RKO (cell line): ENCODE data around the gene ART4.

Source experiments
- DNase-seq: peaks from one replicate; pipeline ENCODE4 v3.0.0-alpha.2; 2016; ENCODE audit warnings: low spot score

The ART4 gene

DNA sequence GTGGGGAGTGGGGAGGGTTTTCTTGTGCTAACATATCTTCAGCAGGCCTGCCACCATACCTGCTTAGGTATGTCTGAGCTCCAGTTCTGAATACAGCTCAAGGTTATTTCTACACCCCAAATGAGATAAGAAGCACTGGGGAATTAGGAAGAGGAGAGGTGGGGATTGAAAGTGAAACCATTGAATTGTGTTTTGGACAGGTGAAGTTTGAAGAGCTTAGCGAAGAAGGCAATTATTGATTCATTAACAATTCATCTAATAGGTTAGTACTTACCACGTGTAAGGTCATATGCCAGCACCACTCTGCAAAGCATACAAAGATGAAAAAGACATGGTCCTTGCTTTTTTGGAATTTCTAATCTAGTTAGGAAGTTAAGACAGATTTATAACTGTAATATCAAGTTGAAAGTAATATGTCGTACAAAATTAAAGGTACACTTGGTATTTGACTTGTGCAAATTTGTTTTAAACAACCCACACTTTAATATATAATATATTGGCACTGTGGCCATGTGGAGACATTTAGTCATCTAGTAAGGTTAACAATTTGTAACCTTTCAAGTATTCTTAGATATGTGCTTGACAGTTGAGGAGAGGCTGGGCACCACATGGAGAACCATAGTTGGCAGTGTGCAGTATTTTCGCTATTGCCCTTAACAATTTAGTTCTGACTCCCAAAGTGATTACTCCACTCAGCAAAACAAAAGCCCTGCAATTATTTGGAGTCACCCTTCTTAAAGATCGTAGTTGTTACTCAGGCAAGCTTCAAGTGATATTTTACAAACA, 33.0 kb downstream of the ART4 start:
- no peak for DNase-seq

DNA sequence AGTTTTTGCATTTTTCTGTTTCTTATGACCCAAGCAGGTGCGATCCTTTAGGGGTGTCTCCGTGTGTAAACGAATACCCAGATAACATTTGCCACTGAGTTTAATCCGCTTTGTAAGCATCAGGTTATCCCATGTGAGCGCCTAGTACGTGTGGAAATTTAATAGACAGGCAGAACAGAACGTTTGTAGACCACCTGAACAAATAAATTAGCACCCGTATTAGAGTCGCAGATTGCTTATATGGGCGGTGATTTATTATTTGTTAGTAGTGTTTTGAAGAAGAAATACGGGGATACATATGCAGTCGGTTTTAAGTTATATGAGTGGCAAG, 39.5 kb downstream of the ART4 start:
- DNase-seq, result no peak

DNA sequence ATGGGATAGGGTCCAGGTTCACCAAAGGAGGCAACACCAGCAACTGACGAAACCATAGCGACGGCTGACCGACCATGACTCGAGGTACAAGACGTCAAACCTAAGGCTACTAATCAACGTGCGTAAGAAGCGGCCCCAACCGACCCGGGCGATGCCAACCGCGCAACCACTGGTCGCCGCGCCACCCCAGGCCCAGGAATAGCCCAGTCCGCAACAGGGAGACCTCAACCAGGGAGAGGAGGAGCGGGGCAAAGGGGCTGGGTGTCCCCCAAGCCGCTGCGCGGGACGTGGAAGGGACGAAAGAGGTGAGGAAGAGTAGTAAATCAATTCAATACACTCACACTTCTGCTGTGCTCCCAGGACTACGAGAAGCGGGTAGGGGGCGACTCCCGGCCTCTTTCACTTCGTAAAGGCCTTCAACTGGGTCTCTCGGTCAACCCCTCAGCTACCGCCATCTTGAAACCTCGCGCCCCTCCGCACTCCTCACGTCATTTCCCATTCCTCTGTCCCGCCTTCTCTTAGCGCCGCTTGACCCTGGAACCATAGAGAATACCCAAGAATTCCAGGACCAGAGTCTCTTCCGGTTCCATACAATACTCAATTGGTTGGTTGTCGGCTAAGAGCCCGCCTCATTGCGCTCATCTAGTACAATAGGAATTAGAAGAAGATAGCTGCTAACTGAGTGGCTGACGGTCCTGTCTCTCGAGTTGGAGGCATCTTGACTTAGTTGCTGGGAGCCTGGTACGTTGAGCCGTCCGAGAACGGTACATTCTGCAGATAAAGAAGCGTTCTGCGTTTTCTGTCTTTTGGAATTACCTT, 40.1 kb downstream of the ART4 start, which contains the start of the genes C12orf60 and WBP11:
TSS of gene C12orf60 (plus strand) at position 660 of the 819 bp plus-strand sequence. CDS start 19,266 bp downstream, outside the sequence.
TSS of gene WBP11 (minus strand) at position 468 of the 819 bp plus-strand sequence. CDS start 2,095 bp downstream, outside the sequence.
- DNase-seq, result peak; percentile 99

DNA sequence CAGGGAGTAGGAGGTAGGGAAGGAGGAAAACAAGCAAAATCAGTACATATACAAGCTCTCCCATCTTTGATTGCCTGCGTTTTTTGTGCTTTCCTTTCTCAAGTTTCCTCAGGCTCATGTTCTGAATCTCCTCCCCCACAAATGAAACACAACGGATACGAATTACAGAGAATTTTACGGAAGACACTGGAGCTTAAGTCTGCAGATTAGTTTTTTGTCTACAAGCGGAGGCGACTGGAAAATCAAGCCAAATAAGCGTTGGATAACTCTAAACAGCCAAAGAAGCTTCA, 40.7 kb downstream of the ART4 start:
- no peak for DNase-seq

DNA sequence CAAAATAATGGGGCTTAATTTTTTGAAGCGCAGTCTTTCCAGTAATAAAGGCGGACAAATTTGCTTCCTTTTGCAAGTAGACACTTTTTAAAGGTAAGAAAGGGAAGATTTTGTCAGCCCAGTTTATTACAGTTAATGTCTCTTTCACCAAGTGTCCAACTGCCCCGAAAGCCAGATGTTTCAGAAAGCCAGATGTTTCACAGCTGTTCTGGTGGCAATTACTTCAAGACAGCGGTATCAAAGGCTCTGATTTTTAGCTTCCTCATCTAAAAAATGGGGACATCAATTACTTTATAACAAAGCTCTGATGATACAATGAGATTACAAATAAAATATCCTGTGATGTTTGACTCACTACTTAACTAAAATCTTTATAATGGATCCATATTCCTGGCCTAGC, 41.1 kb downstream of the ART4 start:
- no peak for DNase-seq

DNA sequence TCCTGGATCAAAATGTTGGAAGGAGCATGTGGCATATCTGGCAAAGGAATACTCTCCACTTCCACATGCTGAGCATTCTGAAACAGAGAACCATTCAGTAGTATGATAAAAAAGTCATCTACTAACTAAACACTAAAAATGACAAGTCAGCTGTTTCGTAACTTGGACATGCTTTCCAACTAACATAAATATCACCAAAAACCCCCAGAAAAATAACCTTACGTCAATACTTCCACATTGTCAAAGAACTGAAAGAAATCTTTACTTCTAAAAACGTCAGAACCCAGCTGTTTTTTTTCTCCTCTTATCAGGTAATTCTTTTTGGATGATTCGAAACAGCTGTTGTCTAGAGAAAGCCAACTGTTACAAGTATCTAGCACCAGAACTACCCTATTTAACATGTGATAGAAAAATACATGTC, 48.3 kb downstream of the ART4 start:
- no peak for DNase-seq

DNA sequence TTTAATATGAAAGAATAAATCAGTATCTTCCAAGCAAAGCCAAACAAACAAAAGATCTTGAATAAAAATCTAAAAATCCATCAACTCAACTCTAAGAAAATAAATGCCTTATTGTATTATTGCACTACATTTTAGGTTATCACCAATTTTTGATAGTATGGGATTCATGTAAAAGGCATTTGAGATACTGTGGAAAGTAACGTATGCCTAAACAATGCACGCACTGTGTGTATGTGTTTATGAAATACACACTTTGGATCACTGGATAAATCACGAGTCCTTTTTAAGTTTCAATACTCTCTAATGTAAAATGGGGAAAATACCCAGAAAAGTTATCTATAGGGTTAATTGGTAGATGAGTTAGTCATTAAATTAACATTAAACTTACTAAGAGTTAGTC, 57.8 kb downstream of the ART4 start:
- no peak for DNase-seq

DNA sequence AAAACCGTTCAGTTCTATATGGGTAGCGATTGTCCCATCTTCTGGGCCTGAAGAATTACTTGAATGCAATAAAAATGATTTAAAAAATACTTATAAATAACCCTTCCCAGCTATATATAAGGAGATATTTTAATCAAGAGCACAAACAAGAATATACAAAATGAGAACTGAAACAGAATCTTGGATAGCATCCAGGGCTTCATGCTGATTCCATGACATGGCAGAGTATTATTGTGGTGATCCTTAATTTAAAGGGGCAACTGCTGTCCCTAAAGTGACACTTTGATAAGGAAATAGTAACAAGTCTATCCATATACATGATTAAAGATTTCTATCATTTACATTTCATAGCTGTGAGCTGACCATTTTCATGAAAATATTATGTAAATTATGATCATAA, 58.9 kb downstream of the ART4 start:
- no peak for DNase-seq

DNA sequence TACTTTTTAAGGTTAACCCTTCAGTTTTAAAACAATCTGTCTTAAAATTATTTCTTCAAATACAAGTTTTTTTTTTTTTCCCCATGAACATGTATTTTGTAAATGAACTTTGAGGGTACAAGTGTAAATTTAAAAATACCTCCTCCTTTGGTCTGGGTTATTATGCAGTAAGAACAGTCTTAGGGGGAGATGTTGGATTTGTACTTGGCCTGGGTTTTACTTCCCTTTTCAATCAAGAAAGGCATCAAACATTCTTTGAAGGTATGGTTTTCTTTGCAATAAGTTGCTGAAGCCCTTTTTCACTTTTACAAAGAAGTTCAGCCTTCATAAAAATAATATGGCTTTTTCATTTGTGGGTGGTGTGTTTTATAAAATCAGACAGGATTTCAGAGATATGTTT, 60.6 kb downstream of the ART4 start:
- no peak for DNase-seq

DNA sequence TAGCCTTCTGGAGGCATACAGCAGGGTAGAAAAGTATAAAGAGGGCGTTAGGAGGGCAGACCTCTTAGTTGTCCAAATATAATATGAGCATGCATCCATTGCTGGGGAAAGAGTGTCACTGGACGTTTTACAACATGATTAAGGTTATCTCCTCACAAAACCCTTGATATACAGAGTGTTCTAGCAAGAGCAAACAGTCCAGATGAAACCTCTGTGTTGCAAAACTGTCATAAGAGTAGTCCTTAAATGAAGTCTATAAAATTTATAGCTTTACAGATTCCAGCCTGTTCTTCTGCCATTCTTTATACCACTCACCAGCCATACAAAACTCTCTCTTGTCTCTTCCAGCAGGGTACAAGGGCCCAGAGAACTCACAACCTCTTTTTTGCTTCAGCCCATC, 61.8 kb downstream of the ART4 start:
- DNase-seq, result no peak

DNA sequence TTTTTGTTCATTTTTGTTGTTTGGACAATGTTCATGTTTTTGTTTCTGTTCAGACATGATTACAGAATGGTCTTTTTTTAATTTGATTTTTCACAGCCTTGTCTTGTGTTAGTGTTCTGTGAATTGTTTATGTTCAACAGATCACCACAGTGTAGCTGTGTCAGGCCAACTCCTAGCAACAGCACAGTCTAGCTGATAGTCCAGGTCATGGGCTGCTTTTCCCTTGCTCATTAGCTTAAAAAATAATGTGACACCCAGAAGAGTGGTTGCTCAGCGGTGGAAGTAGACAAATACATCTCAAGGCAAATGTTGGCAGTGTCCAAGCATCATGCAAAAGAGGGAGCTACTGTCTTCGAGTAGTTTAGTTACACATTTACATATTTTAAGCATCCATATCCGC, 62.5 kb downstream of the ART4 start:
- no peak for DNase-seq

DNA sequence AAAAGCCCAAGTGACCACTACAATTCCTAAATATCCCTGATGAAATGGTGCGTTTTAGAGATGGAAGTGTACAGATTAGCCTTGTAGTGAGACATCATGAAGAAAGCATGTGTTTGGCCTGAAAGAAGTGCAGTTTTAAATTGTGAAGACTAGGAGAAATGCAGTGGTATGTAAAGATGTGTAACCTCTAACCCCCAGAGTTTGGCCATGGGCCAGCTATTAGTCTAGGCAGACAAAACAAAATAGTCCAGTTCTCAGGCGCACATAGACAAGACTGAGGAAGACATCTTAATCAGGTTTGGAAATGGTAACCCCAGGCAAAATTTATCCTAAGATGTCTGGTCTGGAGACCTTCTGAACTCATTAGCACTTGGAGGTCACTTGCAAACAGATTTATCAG, 63.5 kb downstream of the ART4 start:
- DNase-seq, result no peak

DNA sequence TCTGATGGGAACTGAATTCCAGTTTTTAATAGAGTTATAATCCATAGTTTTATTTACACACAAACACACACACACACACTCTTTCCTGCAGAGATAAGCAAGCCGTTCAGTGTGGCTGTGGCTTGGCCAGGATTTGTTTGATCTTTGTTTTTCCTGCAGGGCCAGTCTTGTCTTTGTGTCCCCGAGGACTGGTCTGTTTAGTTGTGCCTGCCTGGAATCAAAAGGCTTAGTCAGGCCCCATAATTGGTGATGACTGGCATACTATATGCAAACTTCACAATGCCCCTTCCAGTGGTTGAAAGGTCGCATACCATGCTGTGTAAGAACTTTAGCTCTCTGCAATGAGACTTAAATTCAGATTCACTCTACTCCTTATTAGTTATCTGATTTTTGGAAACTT, 66.1 kb downstream of the ART4 start:
- peak; percentile 23 for DNase-seq

DNA sequence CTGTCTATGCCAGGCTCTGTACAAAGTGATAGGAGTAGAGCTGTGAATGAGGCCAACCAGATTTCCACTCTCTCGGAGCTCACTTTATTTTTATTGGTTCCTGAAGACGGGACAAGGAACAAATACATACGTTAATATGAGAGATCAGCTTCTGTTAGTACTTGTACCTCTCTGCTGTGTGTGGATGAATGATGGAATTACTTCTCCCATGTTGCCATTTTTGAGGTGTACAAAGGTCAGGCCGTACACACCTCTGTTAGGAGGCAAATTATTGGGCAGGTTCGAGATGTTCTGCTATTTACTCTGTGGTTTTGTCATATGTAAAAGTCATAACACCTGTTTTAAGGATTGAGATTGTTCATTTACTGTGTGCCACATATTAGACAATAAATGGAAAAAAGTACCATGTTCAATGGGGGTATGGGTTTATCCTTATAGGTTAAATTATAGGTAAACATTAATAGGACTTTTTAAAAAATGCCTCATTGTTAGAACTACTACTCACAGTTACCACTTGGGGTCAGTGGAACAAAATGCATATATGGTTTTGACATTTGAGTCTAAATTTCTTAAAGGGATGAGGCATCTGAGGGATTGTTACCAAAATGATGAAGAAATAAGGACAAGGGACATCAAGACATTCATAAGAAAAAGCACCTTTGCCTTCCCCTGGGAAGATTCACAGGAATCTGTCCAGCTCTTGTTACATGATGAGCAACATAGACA, 66.9 kb downstream of the ART4 start:
- peak; percentile 28 for DNase-seq

DNA sequence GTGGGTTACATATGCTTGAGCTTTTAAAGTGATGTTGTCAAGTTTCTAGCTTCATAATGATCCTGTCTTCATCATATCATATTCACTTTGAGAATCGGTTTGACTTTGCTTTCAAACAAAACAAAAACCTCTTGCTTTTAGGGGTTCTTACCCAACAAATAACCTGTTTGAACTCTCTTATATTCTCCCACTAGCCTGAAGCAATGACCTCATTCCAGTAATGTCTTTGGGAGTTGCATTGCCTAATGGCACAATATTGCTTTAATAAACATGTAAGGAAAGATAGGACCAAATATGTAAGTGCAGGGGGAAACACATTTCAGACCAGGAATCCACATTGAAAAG, 67.7 kb downstream of the ART4 start:
- DNase-seq, result no peak
